T-helper 2 cell treated with Interferon-gamma antibody and Interleukin-4, amounts not matched to agents 100 ng/mL and 5 ng/mL, for 36 hours (primary cell): ENCODE results near the gene CYP24A1. TPM values are rescaled to one million over a fixed set of nuclear protein-coding genes. Genes with fewer than 3 reads are reported as not detected.

Source experiments
- intact Hi-C: fragments of 100-400 bp; cut with micrococcal nuclease; formaldehyde crosslinking; loops from one replicate; pipeline ENCODE4 v1.15.1; 2023
- total RNA-seq: library from RNA; stranded (reverse); gene quantifications from 2 replicates; pipeline ENCODE4 v1.2.3, GENCODE V29; 2022

The CYP24A1 gene
- total RNA-seq, 1 donor from 2014 or later: not detected

GRCh38 chr20:54204063-54204462 lies 30.3 kb upstream of the CYP24A1 start:
- intact Hi-C loops: loop anchor here (10.0 kb wide), 2 partner anchors 259 to 609 kb away; partner anchors contain the start of gene ZNF217

- intact Hi-C loops: loop anchor here (10.0 kb wide), 2 partner anchors 258 to 608 kb away; partner anchors contain the start of gene ZNF217
These were observed 29.5 kb upstream of the CYP24A1 start for GRCh38 chr20:54203281-54203680.

- intact Hi-C loops: loop anchor here (10.0 kb wide), 2 partner anchors 257 to 607 kb away; partner anchors contain the start of gene ZNF217
These were observed 27.6 kb upstream of the CYP24A1 start for GRCh38 chr20:54201268-54201846.

- intact Hi-C loops: loop anchor here (10.0 kb wide), 2 partner anchors 256 to 606 kb away; partner anchors contain the start of gene ZNF217
These were observed 26.9 kb upstream of the CYP24A1 start for GRCh38 chr20:54200487-54201267.

- intact Hi-C loops: loop anchor here (1.0 to 10.0 kb wide), 4 partner anchors 103 to 625 kb away; partner anchors contain the start of gene ZNF217
These were observed 26.0 kb upstream of the CYP24A1 start for GRCh38 chr20:54199721-54200176.

- intact Hi-C loops: loop anchor here (1.0 to 10.0 kb wide), 2 partner anchors 103 to 624 kb away; no protein-coding TSS in a partner anchor
These were observed 25.5 kb upstream of the CYP24A1 start for GRCh38 chr20:54199283-54199682.

GRCh38 chr20:54197621-54198604 lies 24.1 kb upstream of the CYP24A1 start:
- intact Hi-C loops: loop anchor here (10.0 kb wide), 1 partner anchor 623 kb away; no protein-coding TSS in a partner anchor

DNA sequence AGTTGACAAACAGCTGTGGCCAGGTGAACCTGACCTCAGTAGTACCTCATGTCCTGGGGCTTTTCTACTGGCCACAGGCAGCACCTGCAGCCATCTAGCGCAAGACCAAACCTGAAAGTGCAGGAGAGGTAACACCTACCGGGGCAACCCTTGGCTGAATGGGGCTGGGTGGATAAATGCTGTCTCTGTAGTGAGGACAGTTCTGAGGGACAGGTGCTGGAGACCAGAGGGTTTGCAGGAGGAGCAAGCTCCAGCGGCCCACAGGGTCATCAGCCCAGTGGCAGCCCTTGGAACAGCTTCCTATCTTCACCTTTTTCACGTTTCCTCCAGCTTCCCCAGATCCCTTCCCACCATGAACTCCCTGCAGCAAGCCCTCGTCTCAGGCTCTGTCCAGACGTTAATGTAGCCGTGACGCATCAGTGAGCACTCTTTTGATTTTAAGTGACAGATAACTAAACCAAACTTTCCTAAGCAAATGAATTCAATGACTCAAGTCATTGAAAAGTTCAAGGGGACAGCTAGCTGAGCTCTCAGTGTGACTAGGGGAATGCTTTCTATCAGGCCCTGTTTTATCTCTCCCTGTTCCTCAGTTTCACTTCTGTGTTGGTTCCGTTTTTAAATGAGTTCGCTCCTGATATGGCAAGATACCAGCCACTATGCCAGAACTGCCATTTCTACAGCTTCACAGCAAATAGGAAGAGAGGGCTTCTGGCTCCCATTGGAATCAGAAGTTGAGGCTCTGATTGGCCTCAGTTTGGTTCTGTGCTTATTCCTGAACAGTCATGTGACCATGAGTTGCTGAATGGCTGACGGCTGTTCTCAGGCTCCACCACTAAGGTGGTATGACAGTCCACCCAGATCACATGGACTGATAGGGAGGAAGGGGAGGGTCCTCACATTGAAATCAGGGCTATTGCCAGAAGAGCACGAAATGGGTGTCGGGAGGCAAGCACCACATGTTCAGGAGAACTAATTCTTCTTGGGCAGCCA lies 22.0 kb upstream of the CYP24A1 start:
- intact Hi-C loops: loop anchor here (10.0 kb wide), 1 partner anchor 621 kb away; no protein-coding TSS in a partner anchor

- intact Hi-C loops: loop anchor here (10.0 kb wide), 1 partner anchor 620 kb away; no protein-coding TSS in a partner anchor
These were observed 21.1 kb upstream of the CYP24A1 start for GRCh38 chr20:54194724-54195438.

DNA sequence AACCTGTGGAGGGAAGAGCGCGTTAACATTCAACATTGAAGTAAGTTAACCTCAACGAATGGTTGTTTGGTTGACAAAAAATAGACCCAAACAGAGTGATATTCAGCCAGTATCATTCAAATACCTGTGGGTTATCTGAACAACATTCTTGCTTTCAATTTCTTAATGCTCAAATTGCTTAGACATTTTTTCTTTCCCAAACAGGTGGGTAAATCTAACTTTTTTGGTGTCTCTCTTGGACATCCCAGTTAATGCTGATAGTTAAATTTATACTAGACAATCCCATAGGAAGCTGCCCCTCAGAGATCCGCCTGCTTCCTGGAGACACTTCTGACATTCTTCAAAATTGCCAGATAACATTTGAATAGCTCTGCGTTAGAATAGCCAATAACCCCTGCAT lies 20.0 kb upstream of the CYP24A1 start:
- intact Hi-C loops: loop anchor here (10.0 kb wide), 1 partner anchor 619 kb away; no protein-coding TSS in a partner anchor

DNA sequence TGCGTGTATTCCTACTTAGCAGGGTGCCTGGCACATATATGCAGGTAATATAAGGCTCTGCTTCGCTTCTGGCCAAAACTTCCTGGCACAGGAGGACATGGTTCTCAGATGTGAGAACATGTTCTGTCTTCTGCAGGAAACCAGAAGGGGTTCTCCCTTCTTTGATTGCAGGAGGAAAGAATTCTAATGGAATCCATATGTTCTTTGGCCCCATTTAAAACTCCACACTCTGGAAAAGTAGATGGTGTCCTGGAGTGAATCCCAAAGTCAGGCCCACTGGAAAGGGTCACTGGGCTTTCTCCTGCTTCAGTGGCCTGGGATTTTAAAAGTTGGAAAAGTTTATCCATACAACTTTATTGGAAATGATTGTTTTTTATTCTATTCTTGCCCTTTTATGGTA lies 16.4 kb upstream of the CYP24A1 start:
- intact Hi-C loops: loop anchor here (10.0 kb wide), 1 partner anchor 615 kb away; no protein-coding TSS in a partner anchor

GRCh38 chr20:54189630-54190029 lies 15.8 kb upstream of the CYP24A1 start:
- intact Hi-C loops: loop anchor here (10.0 kb wide), 1 partner anchor 615 kb away; no protein-coding TSS in a partner anchor

DNA sequence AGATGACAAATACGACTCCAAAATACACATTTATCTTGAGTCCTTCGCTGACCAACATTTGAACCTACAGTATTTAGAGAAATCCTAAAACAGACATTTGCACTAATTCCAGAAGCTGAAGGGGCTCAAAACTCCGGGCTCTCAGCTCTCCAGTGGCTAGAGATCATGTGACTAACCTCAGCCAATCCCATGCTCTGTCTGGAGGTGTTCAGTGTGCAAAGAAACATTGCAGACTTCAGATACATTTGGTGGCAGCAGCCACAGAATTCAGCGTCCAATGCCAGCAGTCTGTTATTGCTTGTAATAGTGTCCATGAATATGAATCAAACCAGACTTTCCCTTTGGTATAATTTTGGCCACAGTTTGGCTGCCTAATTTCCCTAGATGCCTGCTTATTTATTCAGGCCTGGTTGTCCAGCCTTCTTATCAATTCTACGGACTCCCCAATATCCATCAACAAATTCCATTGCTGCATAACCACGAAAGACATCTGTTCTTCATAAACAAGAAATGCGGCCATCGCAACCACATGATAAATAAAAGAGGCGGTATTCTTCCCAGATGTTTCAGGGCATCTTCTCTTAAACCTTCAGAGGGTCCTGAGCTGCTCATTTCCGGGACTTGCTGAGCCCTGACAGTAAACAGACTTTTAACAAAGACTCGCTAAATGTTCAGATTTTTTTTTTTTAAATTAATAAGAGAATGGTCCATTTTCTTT lies 14.5 kb upstream of the CYP24A1 start:
- intact Hi-C loops: no loop called here

DNA sequence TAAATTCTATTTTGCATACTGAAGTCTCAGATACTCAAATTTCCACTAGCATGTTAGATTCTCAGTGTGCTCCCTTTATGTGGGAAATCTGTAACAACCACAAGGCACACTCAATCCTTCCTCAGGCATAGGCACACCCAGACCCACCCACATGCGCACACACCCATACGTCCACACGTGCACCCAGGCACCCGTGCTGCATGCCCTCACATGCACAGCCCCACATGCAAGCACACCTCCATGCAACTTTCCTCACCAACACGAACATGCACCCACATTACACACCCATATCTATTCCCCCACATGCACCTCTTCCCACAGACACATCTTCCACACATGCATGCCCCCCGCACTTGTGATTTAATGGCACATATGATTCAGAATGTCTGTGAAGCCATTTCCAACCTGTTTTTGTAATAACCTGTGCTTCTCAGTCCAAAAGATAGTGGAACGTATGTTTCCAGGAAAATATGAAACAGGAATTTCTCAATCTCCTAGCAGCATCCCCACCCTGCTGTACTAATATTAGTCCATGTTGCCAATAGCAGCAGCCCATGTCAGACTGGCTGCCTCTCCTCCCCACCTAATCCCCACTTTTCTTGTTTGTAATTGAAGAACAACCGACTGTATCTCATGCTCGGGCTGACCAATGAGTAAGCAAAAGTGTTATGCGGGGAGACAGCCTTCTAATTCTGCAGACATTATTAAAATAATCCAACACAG lies 11.3 kb upstream of the CYP24A1 start:
- intact Hi-C loops: no loop called here

GRCh38 chr20:54184071-54184470 lies 10.3 kb upstream of the CYP24A1 start:
- intact Hi-C loops: no loop called here

DNA sequence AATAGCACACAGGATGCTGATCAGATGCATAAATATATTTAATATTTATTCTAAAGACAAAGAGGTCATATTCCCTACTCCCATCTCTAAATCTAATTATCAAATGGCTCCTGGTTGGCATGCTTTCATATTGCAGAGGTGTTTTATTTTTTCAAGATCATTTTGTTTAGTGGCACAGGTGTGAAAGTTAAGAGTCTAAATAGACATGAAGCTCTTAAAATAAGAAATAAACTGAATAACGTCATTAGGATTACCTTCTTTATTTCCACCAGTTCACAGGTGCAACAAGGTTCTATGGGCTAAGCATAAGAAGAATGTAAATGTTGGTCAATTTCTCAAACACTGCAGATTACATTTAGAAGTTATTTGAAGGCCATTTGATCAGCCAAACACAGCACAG lies 7.1 kb upstream of the CYP24A1 start:
- intact Hi-C loops: no loop called here

DNA sequence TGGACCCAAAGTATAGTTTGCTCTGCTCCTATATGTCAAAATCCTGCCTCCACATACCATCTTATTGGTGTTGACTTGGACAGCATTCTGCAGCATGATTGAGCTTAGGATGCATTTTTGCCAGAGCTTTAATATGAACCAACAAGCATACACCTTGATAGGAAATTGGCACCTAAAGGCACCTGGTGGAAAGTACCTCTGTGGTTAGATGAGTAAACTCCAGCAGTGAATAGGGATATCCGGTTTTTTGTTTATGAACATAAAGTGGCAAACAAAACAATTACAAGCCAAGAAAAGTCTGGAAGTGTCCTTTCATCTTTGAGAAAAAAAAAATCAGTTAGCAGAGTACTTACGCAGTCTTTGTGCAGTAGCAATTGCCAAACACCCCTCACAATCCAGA lies 6.2 kb upstream of the CYP24A1 start:
- intact Hi-C loops: no loop called here
